HG02840 (cell line): ENCODE data around the gene AFAP1L2.

Experiments
- ATAC-seq: cut with Tn5 transposase; IDR thresholded peaks from one replicate; pipeline ENCODE4 v1.9.1; 2021; ENCODE audit warnings: mild to moderate bottlenecking, moderate library complexity, moderate number of reproducible peaks; ENCODE audit not compliant: unreplicated experiment, low FRiP score

AFAP1L2 gene

DNA sequence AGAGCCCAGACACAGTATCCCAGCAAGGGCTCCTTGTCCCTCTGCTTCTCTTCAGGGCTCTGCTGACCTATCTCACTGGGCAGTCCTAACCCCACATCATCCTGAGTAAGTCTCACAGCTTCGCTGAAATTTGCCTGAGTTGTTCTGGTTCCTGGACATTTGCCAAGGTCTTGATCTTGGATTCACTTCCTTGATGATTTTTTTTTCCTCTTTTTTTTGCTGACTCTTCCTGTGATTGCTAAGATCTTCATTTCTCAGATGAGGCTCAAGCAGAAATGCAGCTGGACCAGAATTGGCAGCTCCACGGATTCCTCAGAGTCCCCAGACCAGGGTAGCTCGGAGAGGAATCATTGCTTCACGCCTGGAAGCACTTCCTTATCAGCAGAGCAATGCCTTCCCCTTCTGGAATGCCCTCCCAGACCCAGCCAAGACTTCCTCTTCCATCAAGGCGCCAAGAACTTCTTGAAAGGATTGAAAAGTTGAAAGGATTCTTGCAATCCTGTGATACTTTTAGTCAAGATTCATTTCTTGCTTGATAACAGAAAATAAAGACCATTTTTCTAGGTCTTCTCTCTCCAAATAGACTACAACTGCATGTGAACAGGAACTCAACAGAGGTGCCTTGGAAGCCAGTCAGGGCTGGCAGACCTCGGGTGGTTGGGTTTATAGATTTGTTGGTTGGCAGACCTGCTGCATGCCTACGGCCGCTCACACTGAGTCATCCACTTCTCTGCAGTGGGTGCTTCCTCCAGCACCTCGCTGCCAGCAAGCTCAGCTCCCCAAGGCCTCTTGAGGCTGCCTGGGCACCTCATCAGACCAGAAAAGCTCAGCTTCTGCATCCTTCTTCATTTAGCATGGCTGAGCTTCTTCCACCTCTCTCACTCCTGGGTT, 8.8 kb upstream of the AFAP1L2 start:
- no peak for ATAC-seq

- ATAC-seq = no peak
These were observed 4.7 kb upstream of the AFAP1L2 start for GRCh38 chr10:114408968-114409444.

- ATAC-seq = no peak
These were observed 4.0 kb upstream of the AFAP1L2 start for GRCh38 chr10:114408112-114408967.

DNA sequence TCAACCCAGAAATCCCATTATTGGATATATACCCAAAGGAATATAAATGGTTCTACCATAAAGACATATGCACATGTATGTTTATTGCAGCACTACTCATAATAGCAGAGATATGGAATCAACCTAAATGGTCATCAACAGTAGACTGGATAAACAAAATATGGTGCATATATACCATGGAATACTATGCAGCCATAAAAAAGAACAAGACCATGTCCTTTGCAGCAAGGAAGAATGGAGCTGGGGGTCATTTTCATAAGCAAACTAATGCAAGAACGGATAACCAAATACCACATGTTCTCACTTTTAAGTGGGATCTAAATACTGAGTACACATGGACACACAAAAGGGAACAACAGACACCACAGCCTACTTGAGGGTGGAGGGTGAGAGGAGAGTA, 2.2 kb upstream of the AFAP1L2 start:
- ATAC-seq = no peak

DNA sequence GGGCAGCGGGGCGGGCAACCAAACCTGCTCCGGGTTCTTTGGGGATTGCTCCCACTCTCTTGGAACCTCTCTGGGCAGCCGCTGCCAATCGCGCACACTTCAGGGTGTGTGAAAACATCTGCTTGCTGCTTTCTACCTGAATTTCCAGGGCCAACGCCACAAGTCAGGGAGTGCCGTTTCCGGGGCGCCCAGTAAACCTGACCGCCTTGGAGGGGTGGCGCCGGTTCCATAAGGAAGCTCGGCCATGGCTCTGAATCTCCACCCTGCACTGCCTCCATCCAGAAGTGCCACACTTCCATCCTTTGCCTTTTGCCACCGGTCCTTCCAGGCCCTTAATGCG, 679 bp upstream of the AFAP1L2 start:
- ATAC-seq = no peak

- ATAC-seq = no peak
These were observed 651 bp downstream of the AFAP1L2 start for GRCh38 chr10:114403541-114404161.

GRCh38 chr10:114402871-114403540, 1.3 kb downstream of the AFAP1L2 start:
- ATAC-seq = no peak

DNA sequence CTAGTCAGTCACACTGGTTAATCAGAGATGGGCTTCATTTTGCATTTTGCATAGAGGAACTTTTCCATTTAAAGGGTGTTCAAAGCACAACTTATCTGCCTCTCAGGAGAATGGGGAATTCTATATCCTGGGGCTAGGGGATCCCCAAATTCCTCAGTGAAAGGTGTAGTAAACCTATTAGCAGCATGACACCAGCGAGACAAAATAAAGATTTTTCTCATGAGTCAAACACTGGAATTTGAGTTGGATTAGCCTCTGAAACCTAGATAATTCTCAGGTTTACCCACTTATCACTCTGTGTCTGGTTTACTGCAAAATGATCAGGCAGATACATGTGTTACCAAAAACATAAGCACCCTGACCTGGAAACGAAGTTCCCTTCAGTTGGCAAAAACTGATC, 2.1 kb downstream of the AFAP1L2 start:
- no peak for ATAC-seq

DNA sequence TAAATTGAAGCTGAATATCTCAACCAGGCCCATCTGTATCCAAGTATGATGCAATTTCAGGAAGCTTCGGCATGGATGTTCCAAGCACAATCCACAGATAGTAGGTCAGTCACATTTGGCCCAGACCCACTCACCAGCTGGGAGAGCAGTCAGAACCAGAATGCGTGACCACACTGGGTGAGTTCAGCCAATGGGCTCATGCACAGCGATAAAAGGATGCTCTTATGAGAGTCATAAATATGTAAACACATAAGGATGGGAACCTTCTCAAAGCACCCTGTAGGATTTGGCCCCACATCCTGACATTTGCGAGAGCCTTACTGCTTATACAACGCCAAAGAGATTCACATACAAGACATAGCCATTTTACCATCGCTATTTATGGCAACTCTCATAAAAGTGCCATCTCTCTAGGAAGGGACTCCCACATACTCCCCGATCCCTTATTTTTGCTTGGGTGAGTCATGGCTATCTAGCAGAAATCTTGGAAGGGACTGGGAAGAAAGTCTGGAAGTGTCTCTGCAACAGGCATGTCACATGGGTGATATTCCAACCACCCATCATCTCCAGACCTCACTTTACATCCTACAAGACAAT, 3.0 kb downstream of the AFAP1L2 start:
- ATAC-seq = no peak

DNA sequence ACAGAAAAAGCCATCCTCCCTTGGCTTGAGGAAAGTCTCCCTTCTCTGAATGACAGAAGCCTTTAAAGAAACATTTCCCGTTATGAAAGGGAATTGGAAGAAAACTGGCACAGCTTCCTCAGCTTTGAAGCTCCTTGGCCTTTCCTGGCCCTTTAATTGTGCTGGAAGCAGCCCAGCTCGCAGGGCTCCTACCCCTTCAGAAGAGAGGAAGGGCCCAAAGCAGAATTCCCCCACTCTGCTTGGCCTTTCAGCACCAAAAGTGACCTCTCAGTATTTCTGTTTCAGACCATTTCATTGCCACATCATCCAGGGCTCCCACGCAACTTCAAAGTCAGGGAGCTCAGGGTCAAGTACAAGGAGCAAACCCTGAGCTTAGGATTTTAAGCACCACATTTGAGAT, 4.2 kb downstream of the AFAP1L2 start:
- no peak for ATAC-seq

GRCh38 chr10:114399576-114399975, 4.7 kb downstream of the AFAP1L2 start:
- no peak for ATAC-seq

- ATAC-seq = no peak
These were observed 5.5 kb downstream of the AFAP1L2 start for GRCh38 chr10:114398587-114399331.

DNA sequence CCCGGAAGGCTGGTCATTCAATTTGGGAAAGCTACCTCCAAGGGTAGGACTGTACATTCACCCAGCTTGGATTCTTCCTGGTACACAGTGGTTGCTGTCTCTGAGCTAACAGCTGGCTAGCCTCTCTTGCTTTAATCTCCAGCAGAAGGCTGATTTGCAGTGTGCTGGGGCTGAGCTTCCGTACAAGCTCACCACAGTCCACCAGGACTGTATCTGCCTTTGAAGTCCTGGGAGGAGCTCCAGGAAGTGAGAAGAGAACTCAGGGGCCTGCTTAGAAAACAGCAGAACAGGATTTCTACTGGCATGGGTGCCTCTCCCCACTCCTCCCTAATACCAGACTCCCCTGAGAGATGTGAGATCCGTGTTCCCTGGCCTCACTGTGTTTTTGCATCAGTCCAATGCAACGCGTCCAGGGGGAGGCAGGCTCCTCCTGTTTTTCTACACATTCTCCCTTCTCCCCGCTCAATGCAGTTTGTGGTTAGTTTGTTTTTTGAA, 6.6 kb downstream of the AFAP1L2 start:
- ATAC-seq = no peak

- no peak for ATAC-seq
These were observed 7.8 kb downstream of the AFAP1L2 start for GRCh38 chr10:114396464-114396863.

- ATAC-seq = no peak
These were observed 8.8 kb downstream of the AFAP1L2 start for GRCh38 chr10:114395366-114396022.

DNA sequence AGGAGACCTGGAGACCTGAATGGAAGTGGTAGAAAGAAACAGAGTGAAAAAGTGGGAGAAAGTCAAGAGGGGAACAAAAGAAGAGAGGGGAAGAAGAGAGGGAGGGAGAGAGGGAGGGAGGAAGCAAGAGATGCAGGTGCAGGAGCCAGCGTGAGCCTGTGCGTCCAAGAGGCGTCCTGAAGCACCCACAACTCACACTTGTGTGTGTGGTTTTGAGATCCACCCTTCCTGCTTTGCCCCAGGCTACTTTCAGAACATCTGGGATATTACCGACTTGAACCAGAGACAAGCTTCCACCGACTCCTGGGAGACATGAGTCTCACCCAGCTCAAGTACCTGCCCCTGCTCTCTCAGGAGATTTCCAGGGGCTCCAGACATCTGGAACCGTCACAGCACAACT, 9.8 kb downstream of the AFAP1L2 start:
- no peak for ATAC-seq

GRCh38 chr10:114393886-114394285, 10.4 kb downstream of the AFAP1L2 start:
- no peak for ATAC-seq

GRCh38 chr10:114393482-114393881, 10.8 kb downstream of the AFAP1L2 start:
- ATAC-seq = no peak
